A673 (cell line): Measurements from ENCODE around the gene CHCHD6. TPM values are rescaled to one million over a fixed set of nuclear protein-coding genes. Genes with fewer than 3 reads are reported as not detected.

ENCODE experiments used
- BruUV-seq: library from RNA; stranded (reverse); fragments of 400-500 nt; replicated peaks from 2 replicates; lab custom pipeline; 2021; lab: Mats Ljungman, UMichigan
- CTCF ChIA-PET: fragments of 300-600 bp; sonication (Branson Sonifier 250); formaldehyde crosslinking; loops from one replicate; lab custom pipeline; 2022; ENCODE audit warnings: antibody characterized with exemption; lab: Charles Lee
- POLR2A ChIA-PET: fragments of 300-600 bp; sonication (Branson Sonifier 250); formaldehyde crosslinking; loops from one replicate; lab custom pipeline; 2022; ENCODE audit warnings: antibody characterized with exemption; ENCODE audit not compliant: low non-redundant PET; lab: Charles Lee
- DNase-seq: peaks from one replicate; pipeline ENCODE4 v3.0.0-alpha.2; 2015; ENCODE audit warnings: low spot score
- H3K27ac ChIP-seq: fragments of 200-600 bp; sonication (generic); 2 replicates; pipeline ENCODE4 v1.5.1; 2016; ENCODE audit warnings: mixed run types, low read depth, mild to moderate bottlenecking, mixed read lengths, antibody characterized with exemption, low read length; ENCODE audit not compliant: poor library complexity, severe bottlenecking
- H3K27me3 ChIP-seq: fragments of 200-600 bp; sonication (generic); replicated peaks from 2 replicates; pipeline ENCODE4 v1.6.1; 2017; ENCODE audit warnings: mixed run types, low read depth, mild to moderate bottlenecking, mixed read lengths, antibody characterized with exemption, low read length; ENCODE audit not compliant: insufficient read depth, poor library complexity
- H3K36me3 ChIP-seq: fragments of 200-600 bp; sonication (generic); 2 replicates; pipeline ENCODE4 v1.6.1; 2016; ENCODE audit warnings: mixed run types, mild to moderate bottlenecking, mixed read lengths, antibody characterized with exemption, low read length; ENCODE audit not compliant: insufficient read depth, poor library complexity, severe bottlenecking
- H3K4me1 ChIP-seq: fragments of 200-600 bp; sonication (generic); 2 replicates; pipeline ENCODE4 v1.6.1; 2017; ENCODE audit warnings: mixed run types, mild to moderate bottlenecking, mixed read lengths, antibody characterized with exemption, low read length; ENCODE audit not compliant: insufficient read depth, poor library complexity, severe bottlenecking
- H3K4me3 ChIP-seq: fragments of 200-600 bp; sonication (generic); 2 replicates; pipeline ENCODE4 v1.5.1; 2016; ENCODE audit warnings: low read depth, mixed run types, mild to moderate bottlenecking, mixed read lengths, low read length; ENCODE audit not compliant: poor library complexity, severe bottlenecking
- H3K9me3 ChIP-seq: fragments of 200-600 bp; sonication (generic); 2 replicates; pipeline ENCODE4 v1.6.1; 2016; ENCODE audit warnings: mixed run types, low read depth, mild to moderate bottlenecking, mixed read lengths, antibody characterized with exemption, low read length; ENCODE audit not compliant: poor library complexity, severe bottlenecking
- CTCF ChIP-seq: fragments of 300-800, 200-600 bp; sonication (generic); conservative IDR thresholded peaks from 2 replicates; pipeline ENCODE4 v1.5.1; 2017; ENCODE audit warnings: low read depth, mild to moderate bottlenecking, antibody characterized with exemption, low read length, moderate library complexity, mixed read lengths
- EZH2 ChIP-seq: fragments of 200-600 bp; sonication (generic); IDR thresholded peaks from 2 replicates; pipeline ENCODE4 v1.6.1; 2017; ENCODE audit warnings: borderline replicate concordance, low read depth, mild to moderate bottlenecking, mixed read lengths, antibody characterized with exemption, low read length; ENCODE audit not compliant: poor library complexity, severe bottlenecking
- intact Hi-C: fragments of 100-400 bp; cut with micrococcal nuclease; formaldehyde crosslinking; loops from one replicate; pipeline ENCODE4 v1.10.0; 2022; ENCODE audit not compliant: unreplicated experiment
- total RNA-seq: library from RNA; stranded (reverse); gene quantifications from 2 replicates; pipeline ENCODE4 v1.2.3, GENCODE V29; 2021

The CHCHD6 gene
- total RNA-seq, 1 experiment from 2014 or later, result 23.3 TPM

DNA sequence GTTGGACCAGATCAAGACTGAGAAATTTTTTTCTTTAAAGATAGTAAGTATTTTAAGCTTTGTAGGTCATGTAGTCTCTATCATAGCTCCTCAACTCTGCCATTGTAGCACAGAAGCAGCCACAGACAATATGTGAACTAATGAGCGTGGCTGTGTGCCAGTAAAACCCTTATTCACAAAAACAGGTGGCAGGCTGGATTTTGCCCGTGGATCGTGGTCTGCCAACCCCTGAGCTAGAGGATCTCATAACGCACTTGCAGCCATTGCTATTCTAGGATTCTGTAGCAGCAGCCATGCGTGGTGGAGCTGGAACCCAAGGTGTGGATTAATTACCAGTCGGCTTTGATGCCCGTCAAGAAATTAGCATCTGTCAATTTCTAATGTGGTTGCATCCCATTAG lies 210.2 kb downstream of the CHCHD6 start:
- H3K36me3 ChIP-seq, result no peaks in the 10 kb centered on the region
- TF ChIP-seq EZH2, result no peak
- no peak for TF ChIP-seq CTCF
- H3K27me3 ChIP-seq, result no peaks in the 10 kb centered on the region
- no peak overlapping the region for H3K4me3 ChIP-seq
- no peak for DNase-seq
- H3K4me1 ChIP-seq, result no peaks in the 10 kb centered on the region
- CTCF ChIA-PET, result no interaction called here
- H3K27ac ChIP-seq, result no peak overlapping the region
- POLR2A ChIA-PET, result no interaction called here
- no TSS peak for BruUV-seq
- intact Hi-C loops, result no loop called here
- H3K9me3 ChIP-seq, result no peaks in the 10 kb centered on the region

DNA sequence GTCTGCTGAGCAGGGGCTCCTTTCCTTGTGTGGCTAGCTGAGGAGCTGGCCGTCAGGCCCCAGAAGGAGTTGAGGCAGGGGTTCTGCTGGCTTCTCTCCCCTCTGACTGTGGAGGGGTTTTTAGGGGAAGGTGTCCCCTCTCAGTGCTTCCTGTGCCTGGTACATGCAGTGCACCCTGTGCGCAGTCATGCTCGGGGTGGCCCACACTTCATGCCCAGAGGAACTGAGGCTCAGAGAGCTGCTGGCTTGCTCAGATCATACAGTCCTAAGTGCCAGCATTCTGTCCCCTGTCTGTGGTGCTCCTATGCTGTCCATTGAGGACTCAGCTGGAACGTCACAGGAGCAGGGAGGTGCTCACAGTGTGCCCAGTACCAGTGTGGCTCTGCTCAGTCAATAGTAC lies 211.0 kb downstream of the CHCHD6 start:
- no peaks in the 10 kb centered on the region for H3K4me1 ChIP-seq
- H3K36me3 ChIP-seq, result no peaks in the 10 kb centered on the region
- peaks cover 4% of the 10 kb centered on the region for H3K9me3 ChIP-seq
- no peak for DNase-seq
- no peaks in the 10 kb centered on the region for H3K27me3 ChIP-seq
- intact Hi-C loops, result no loop called here
- ChIA-PET POLR2A (no interaction called here), CTCF (no interaction called here)
- H3K4me3 ChIP-seq, result no peak overlapping the region
- TF ChIP-seq CTCF (no peak), EZH2 (no peak)
- no TSS peak for BruUV-seq
- H3K27ac ChIP-seq, result no peak overlapping the region

DNA sequence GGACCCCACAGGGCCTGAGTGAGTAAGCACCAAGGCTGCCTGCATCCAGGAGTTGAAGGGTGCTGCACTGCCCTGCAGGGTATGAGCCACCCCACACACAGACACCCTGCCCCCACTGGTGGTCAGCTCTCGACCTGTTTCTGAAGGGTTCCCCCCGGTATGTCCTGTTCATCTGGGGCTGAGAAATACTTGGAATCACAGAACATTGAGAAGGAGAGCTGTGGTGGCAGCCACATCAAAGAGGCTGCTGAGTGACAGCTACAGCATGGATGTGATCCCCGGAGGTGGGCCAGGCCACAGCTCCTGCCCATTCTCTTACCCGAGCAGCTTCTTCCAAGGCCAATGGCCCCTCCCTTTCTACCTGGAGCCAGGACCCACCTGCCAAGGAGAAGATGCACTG lies 212.5 kb downstream of the CHCHD6 start:
- intact Hi-C loops, result no loop called here
- POLR2A ChIA-PET, result no interaction called here
- Histone ChIP-seq H3K27me3 (no peaks in the 10 kb centered on the region), H3K4me1 (peaks cover 13% of the 10 kb centered on the region), H3K9me3 (peaks cover 4% of the 10 kb centered on the region), H3K4me3 (no peak overlapping the region), H3K27ac (no peak overlapping the region), H3K36me3 (no peaks in the 10 kb centered on the region)
- TF ChIP-seq EZH2 (no peak), CTCF (no peak)
- DNase-seq, result no peak
- no TSS peak for BruUV-seq
- CTCF ChIA-PET, result interaction anchor here (0.6 kb wide), 1 partner anchor 156 kb away, joined by 3 read pairs; no protein-coding TSS in a partner anchor
